Measurements from ENCODE around the gene ATP8A1. TPM values are rescaled to one million over a fixed set of nuclear protein-coding genes. Genes with fewer than 3 reads are reported as not detected.

ATP8A1 gene
- total and polyA plus RNA-seq, 2 of the 4 experiments (the other 2 are of a cell fraction): 0.12 to 0.36 TPM

GRCh38 chr4:42454755-42455420, 202.0 kb downstream of the ATP8A1 start:
- no peak overlapping the region for H2AK9ac ChIP-seq (replicated peaks; ENCODE audit: low read depth, low read length, poor library complexity)
- no peak overlapping the region for H3K4me2 ChIP-seq (ENCODE audit: low read depth, low read length)
- H3K23ac ChIP-seq (ENCODE audit: low read depth, low read length): no peak overlapping the region
- no peak overlapping the region for H3K14ac ChIP-seq (replicated peaks; ENCODE audit: low read depth, low read length)
- H4K20me1 ChIP-seq (ENCODE audit: insufficient read depth, low read length): no peaks in the 10 kb centered on the region
- no peak overlapping the region for H3K9ac ChIP-seq (ENCODE audit: low read depth, low read length)
- H3K27ac ChIP-seq (ENCODE audit: insufficient read depth, low read length): no peak overlapping the region
- no peaks in the 10 kb centered on the region for H3K4me1 ChIP-seq (ENCODE audit: control insufficient read depth, insufficient read depth, low read length)
- no peak overlapping the region for H2AK5ac ChIP-seq (ENCODE audit: low read depth, low read length)
- no peak overlapping the region for H3K4me3 ChIP-seq (ENCODE audit: insufficient read depth, low read depth, low read length)
- BruUV-seq (replicated peaks): no TSS peak
- no peak overlapping the region for H4K91ac ChIP-seq (ENCODE audit: insufficient read depth, low read depth, low read length)
- CTCF ChIA-PET: interaction anchor here (0.6 kb wide), 1 partner anchor 479 kb away, joined by 3 read pairs; no protein-coding TSS in a partner anchor
- intact Hi-C loops (cut with micrococcal nuclease) (no loop called here), in situ Hi-C loops (cut with MboI; ENCODE audit: low sequenced_read_pairs) (no loop called here), dilution Hi-C loops (cut with HindIII; ENCODE audit: low sequenced_read_pairs, unreplicated experiment) (no loop called here)
- H2BK20ac ChIP-seq (ENCODE audit: low read depth, low read length): no peak overlapping the region
- H3K9me1 ChIP-seq (ENCODE audit: insufficient read depth, low read length): no peaks in the 10 kb centered on the region
- H4K8ac ChIP-seq (ENCODE audit: low read depth in 2 of 2, low read length in 2 of 2): no peak overlapping the region
- WGBS, 2 experiments (ENCODE audit: extremely low coverage in 2 of 2, insufficient read length in 1 of 2): 57% methylated on average over 1 of the region's 2 CpGs; no CpG with 5 or more reads in 1 of the 2 experiments
- H3K79me1 ChIP-seq (ENCODE audit: low read depth in 1 of 2, low read length in 2 of 2): no peaks in the 10 kb centered on the region
- H3K27me3 ChIP-seq (ENCODE audit: control insufficient read depth, insufficient read depth, low read length): no peaks in the 10 kb centered on the region
- H4K5ac ChIP-seq (ENCODE audit: low read depth, low read length): no peak overlapping the region
- no peak overlapping the region for H3K56ac ChIP-seq (ENCODE audit: extremely low read depth, insufficient read depth, low read length)
- ATAC-seq (ENCODE audit: low read depth) (no peak), DNase-seq (no peak)
- no peak overlapping the region for H2BK5ac ChIP-seq (ENCODE audit: low read depth, low read length, poor library complexity, severe bottlenecking)
- no peak overlapping the region for H3K4ac ChIP-seq (ENCODE audit: low read depth, low read length)
- H3K9me3 ChIP-seq (ENCODE audit: control insufficient read depth, insufficient read depth, low read length): no peaks in the 10 kb centered on the region
- TF ChIP-seq NFE2L2 (IDR thresholded peaks at IDR 0.05; ENCODE audit: low read depth, low read length): no peak
- no peak for TF ChIP-seq CEBPB (IDR thresholded peaks at IDR 0.05; ENCODE audit: low read depth, low read length)
- TF ChIP-seq RAD21 (IDR thresholded peaks at IDR 0.05; ENCODE audit: low read length): no peak
- TF ChIP-seq RFX5 (IDR thresholded peaks at IDR 0.05; ENCODE audit: low read depth, low read length): no peak
- TF ChIP-seq MAZ (IDR thresholded peaks at IDR 0.05; ENCODE audit: borderline replicate concordance, low read depth, low read length): no peak
- TF ChIP-seq, protein P1, sequence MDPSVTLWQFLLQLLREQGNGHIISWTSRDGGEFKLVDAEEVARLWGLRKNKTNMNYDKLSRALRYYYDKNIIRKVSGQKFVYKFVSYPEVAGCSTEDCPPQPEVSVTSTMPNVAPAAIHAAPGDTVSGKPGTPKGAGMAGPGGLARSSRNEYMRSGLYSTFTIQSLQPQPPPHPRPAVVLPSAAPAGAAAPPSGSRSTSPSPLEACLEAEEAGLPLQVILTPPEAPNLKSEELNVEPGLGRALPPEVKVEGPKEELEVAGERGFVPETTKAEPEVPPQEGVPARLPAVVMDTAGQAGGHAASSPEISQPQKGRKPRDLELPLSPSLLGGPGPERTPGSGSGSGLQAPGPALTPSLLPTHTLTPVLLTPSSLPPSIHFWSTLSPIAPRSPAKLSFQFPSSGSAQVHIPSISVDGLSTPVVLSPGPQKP (IDR thresholded peaks at IDR 0.05; ENCODE audit: borderline replicate concordance, low read depth, low read length): no peak
- no peak for TF ChIP-seq SMC3 (IDR thresholded peaks at IDR 0.05; ENCODE audit: low read depth, low read length)
- TF ChIP-seq, protein P2, sequence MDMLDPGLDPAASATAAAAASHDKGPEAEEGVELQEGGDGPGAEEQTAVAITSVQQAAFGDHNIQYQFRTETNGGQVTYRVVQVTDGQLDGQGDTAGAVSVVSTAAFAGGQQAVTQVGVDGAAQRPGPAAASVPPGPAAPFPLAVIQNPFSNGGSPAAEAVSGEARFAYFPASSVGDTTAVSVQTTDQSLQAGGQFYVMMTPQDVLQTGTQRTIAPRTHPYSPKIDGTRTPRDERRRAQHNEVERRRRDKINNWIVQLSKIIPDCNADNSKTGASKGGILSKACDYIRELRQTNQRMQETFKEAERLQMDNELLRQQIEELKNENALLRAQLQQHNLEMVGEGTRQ (IDR thresholded peaks at IDR 0.05; ENCODE audit: low read depth, low read length): no peak
- TF ChIP-seq RCOR1 (IDR thresholded peaks at IDR 0.05; ENCODE audit: insufficient replicate concordance, low read length): no peak
- TF ChIP-seq, protein P3, sequence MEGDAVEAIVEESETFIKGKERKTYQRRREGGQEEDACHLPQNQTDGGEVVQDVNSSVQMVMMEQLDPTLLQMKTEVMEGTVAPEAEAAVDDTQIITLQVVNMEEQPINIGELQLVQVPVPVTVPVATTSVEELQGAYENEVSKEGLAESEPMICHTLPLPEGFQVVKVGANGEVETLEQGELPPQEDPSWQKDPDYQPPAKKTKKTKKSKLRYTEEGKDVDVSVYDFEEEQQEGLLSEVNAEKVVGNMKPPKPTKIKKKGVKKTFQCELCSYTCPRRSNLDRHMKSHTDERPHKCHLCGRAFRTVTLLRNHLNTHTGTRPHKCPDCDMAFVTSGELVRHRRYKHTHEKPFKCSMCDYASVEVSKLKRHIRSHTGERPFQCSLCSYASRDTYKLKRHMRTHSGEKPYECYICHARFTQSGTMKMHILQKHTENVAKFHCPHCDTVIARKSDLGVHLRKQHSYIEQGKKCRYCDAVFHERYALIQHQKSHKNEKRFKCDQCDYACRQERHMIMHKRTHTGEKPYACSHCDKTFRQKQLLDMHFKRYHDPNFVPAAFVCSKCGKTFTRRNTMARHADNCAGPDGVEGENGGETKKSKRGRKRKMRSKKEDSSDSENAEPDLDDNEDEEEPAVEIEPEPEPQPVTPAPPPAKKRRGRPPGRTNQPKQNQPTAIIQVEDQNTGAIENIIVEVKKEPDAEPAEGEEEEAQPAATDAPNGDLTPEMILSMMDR (conservative IDR thresholded peaks at IDR 0.05; ENCODE audit: low read depth, low read length): no peak
- no peak for TF ChIP-seq MAFK (IDR thresholded peaks at IDR 0.05; ENCODE audit: low read depth, low read length)
- no peaks in the 10 kb centered on the region for H3K36me3 ChIP-seq (ENCODE audit: control insufficient read depth, insufficient read depth, low read length)
- H3K18ac ChIP-seq (ENCODE audit: low read depth, low read length): no peak overlapping the region
- H2BK15ac ChIP-seq (ENCODE audit: low read depth, low read length): no peak overlapping the region
- POLR2A ChIA-PET (ENCODE audit: unreplicated experiment): no interaction called here
- no peak overlapping the region for H2AFZ ChIP-seq (replicated peaks; ENCODE audit: low read length, poor library complexity)
- H2BK120ac ChIP-seq (ENCODE audit: low read depth, low read length): no peak overlapping the region

All from IMR-90 (cell line).